Measurements from ENCODE around the gene GRAMD2B.

DNA sequence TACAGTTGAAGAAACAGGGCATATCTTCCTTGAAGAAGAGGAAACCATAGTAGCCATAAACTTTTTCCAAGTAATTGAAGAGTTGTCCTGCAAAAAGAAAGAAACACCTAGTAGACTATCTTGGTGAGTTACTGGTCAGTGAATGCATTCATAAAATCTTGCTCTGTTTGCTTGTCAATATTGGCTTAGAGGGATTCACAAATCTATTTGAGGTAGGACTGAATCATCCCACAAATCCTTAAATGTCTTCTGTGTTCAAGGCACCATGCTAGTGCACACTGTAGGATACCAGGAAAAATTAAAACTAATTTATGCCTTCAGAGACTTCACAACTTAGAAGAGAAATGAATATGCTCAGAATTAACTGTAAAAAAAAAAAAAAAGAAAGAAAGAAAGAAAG is 57.6 kb downstream of the GRAMD2B start:
- TF ChIP-seq, protein P1, sequence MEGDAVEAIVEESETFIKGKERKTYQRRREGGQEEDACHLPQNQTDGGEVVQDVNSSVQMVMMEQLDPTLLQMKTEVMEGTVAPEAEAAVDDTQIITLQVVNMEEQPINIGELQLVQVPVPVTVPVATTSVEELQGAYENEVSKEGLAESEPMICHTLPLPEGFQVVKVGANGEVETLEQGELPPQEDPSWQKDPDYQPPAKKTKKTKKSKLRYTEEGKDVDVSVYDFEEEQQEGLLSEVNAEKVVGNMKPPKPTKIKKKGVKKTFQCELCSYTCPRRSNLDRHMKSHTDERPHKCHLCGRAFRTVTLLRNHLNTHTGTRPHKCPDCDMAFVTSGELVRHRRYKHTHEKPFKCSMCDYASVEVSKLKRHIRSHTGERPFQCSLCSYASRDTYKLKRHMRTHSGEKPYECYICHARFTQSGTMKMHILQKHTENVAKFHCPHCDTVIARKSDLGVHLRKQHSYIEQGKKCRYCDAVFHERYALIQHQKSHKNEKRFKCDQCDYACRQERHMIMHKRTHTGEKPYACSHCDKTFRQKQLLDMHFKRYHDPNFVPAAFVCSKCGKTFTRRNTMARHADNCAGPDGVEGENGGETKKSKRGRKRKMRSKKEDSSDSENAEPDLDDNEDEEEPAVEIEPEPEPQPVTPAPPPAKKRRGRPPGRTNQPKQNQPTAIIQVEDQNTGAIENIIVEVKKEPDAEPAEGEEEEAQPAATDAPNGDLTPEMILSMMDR (conservative IDR thresholded peaks at IDR 0.05 in 1 of 2, IDR thresholded peaks at IDR 0.05 in 1 of 2; ENCODE audit: extremely low read depth in 1 of 2, insufficient read depth in 1 of 2, low read depth in 1 of 2, low read length in 2 of 2) = no peak
- no peak for TF ChIP-seq EZH2 (IDR thresholded peaks at IDR 0.05; ENCODE audit: borderline replicate concordance, low read length)

All from mammary epithelial cell (primary cell).